Gastroesophageal sphincter (tissue), 3 donors: ENCODE measurements around the gene CROCC2.

Source experiments
- CTCF ChIP-seq, 4 experiments: fragments of 200-600 bp in 2 of 4; fragments of 450-650 bp in 2 of 4; sonication (generic) in 1 of 4; IDR thresholded peaks; one replicate each; pipeline ENCODE4 v1.5.1; 2017 to 2019; ENCODE audit warnings: antibody characterized with exemption in 4 of 4, mild to moderate bottlenecking in 2 of 4, moderate library complexity in 2 of 4
- EP300 ChIP-seq: sonication (generic); formaldehyde crosslinking; IDR thresholded peaks from one replicate; pipeline ENCODE4 v1.6.1; 2017; ENCODE audit warnings: antibody characterized with exemption, mild to moderate bottlenecking

GRCh38 chr2:240996834-240997140, 90.7 kb downstream of the CROCC2 start:
- TF ChIP-seq CTCF (IDR thresholded peaks at IDR 0.05), result no peak
- no peak for TF ChIP-seq EP300
